Osteoblast (primary cell): ENCODE results near the gene ALG14. TPM values are rescaled to one million over a fixed set of nuclear protein-coding genes. Genes with fewer than 3 reads are reported as not detected.
A peak's percentile ranks its signal among the peaks of the same experiment; 100 is the strongest.

Experiments
- DNase-seq: peaks from one replicate; pipeline ENCODE4 v3.0.0; 2011; ENCODE audit warnings: low spot score, mixed read lengths; ENCODE audit not compliant: insufficient read length; ENCODE audit errors: missing footprints
- H2AFZ ChIP-seq: 2 replicates; pipeline ENCODE4 v1.6.0; 2011; ENCODE audit warnings: mild to moderate bottlenecking, low read length
- H3K27ac ChIP-seq: 2 replicates; pipeline ENCODE4 v1.5.1; 2011; ENCODE audit warnings: mild to moderate bottlenecking, low read depth, low read length, moderate library complexity
- H3K27me3 ChIP-seq: 2 replicates; pipeline ENCODE4 v1.6.0; 2012; ENCODE audit warnings: mild to moderate bottlenecking, control low read depth, inconsistent platforms, low read length, moderate library complexity; ENCODE audit not compliant: insufficient read depth
- H3K36me3 ChIP-seq: 2 replicates; pipeline ENCODE4 v1.5.1; 2011; ENCODE audit warnings: mild to moderate bottlenecking, low read length, control low read depth, moderate library complexity; ENCODE audit not compliant: insufficient read depth
- H3K4me1 ChIP-seq: 2 replicates; pipeline ENCODE4 v1.5.1; 2011; ENCODE audit warnings: mild to moderate bottlenecking, low read length, control low read depth, moderate library complexity; ENCODE audit not compliant: insufficient read depth
- H3K4me2 ChIP-seq: 2 replicates; pipeline ENCODE4 v1.6.0; 2011; ENCODE audit warnings: mild to moderate bottlenecking, low read length; ENCODE audit not compliant: insufficient read depth
- H3K4me3 ChIP-seq: fragments of 200-600 bp; sonication (generic); 3 replicates; pipeline ENCODE4 v1.5.1; 2012; ENCODE audit warnings: mild to moderate bottlenecking, low read length, inconsistent platforms; ENCODE audit not compliant: insufficient read depth
- H3K79me2 ChIP-seq: 2 replicates; pipeline ENCODE4 v1.6.0; 2012; ENCODE audit warnings: mild to moderate bottlenecking, low read length, control low read depth, inconsistent platforms; ENCODE audit not compliant: insufficient read depth
- H3K9me3 ChIP-seq: 2 replicates; pipeline ENCODE4 v1.5.1; 2011; ENCODE audit warnings: low read depth, low read length, control low read depth
- H4K20me1 ChIP-seq: 2 replicates; pipeline ENCODE4 v1.6.0; 2012; ENCODE audit warnings: mild to moderate bottlenecking, low read length, control low read depth; ENCODE audit not compliant: insufficient read depth
- CTCF ChIP-seq: IDR thresholded peaks from 2 replicates; pipeline ENCODE4 v1.5.1; 2011; ENCODE audit warnings: mild to moderate bottlenecking, low read depth, low read length, moderate library complexity; ENCODE audit errors: extremely low read depth
- total RNA-seq: library from RNA; depleted of rRNA; stranded (reverse); fragments of >200 nt; gene quantifications from 2 replicates; pipeline ENCODE4 v1.2.3, GENCODE V29; 2012

The ALG14 gene
- total RNA-seq, 1 donor, result 1.4 TPM

- no peaks in the 10 kb centered on the region for H3K36me3 ChIP-seq
- no peak overlapping the region for H3K4me3 ChIP-seq
- H2AFZ ChIP-seq, result no peak overlapping the region
- H3K9me3 ChIP-seq, result no peaks in the 10 kb centered on the region
- H3K4me1 ChIP-seq, result peaks cover 18% of the 10 kb centered on the region
- no peak overlapping the region for H3K4me2 ChIP-seq
- no peak for TF ChIP-seq CTCF
- H4K20me1 ChIP-seq, result no peaks in the 10 kb centered on the region
- H3K27me3 ChIP-seq, result no peaks in the 10 kb centered on the region
- H3K27ac ChIP-seq, result peak overlapping the region; percentile 42
- peak; percentile 48 for DNase-seq
- H3K79me2 ChIP-seq, result no peaks in the 10 kb centered on the region
Observed at GRCh38 chr1:95012389-95012788, 60.4 kb downstream of the ALG14 start.

GRCh38 chr1:95010158-95010557, 62.6 kb downstream of the ALG14 start:
- Histone ChIP-seq H3K27me3 (no peaks in the 10 kb centered on the region), H4K20me1 (no peaks in the 10 kb centered on the region), H3K4me2 (no peak overlapping the region), H2AFZ (no peak overlapping the region), H3K27ac (no peak overlapping the region), H3K9me3 (no peaks in the 10 kb centered on the region), H3K36me3 (no peaks in the 10 kb centered on the region), H3K79me2 (no peaks in the 10 kb centered on the region), H3K4me1 (peaks cover 18% of the 10 kb centered on the region), H3K4me3 (no peak overlapping the region)
- TF ChIP-seq CTCF, result no peak
- DNase-seq, result no peak

- Histone ChIP-seq H2AFZ (no peak overlapping the region), H3K79me2 (no peaks in the 10 kb centered on the region), H3K36me3 (no peaks in the 10 kb centered on the region), H3K4me2 (no peak overlapping the region), H3K27ac (no peak overlapping the region), H3K4me3 (no peak overlapping the region), H4K20me1 (no peaks in the 10 kb centered on the region), H3K4me1 (peaks cover 14% of the 10 kb centered on the region), H3K9me3 (no peaks in the 10 kb centered on the region), H3K27me3 (no peaks in the 10 kb centered on the region)
- TF ChIP-seq CTCF, result no peak
- no peak for DNase-seq
Observed at GRCh38 chr1:95007687-95008086, 65.1 kb downstream of the ALG14 start.

GRCh38 chr1:95006681-95007080, 66.1 kb downstream of the ALG14 start:
- Histone ChIP-seq H3K4me2 (no peak overlapping the region), H3K4me1 (peaks cover 11% of the 10 kb centered on the region), H3K27me3 (no peaks in the 10 kb centered on the region), H3K4me3 (no peak overlapping the region), H2AFZ (no peak overlapping the region), H3K79me2 (no peaks in the 10 kb centered on the region), H4K20me1 (no peaks in the 10 kb centered on the region), H3K9me3 (no peaks in the 10 kb centered on the region), H3K27ac (no peak overlapping the region), H3K36me3 (no peaks in the 10 kb centered on the region)
- DNase-seq, result peak; percentile 25
- no peak for TF ChIP-seq CTCF
